Nephron (organoid): ENCODE results near the gene ZDHHC11.
"Not testable (repeated sequence)": the region's sequence is repeated elsewhere in the genome, so short reads cannot be mapped to it uniquely, and the experiment has no call there.

Experiments used
- H3K27ac Mint-ChIP-seq, 3 experiments: 2 replicates each; pipeline ENCODE4 v1.8.0; 2020; ENCODE audit warnings: mixed read lengths in 3 of 3, mild to moderate bottlenecking in 2 of 3, moderate library complexity in 1 of 3
- H3K27me3 Mint-ChIP-seq: 2 replicates; pipeline ENCODE4 v1.8.0; 2021; ENCODE audit warnings: low read depth, mild to moderate bottlenecking, moderate library complexity, mixed read lengths
- H3K36me3 Mint-ChIP-seq: 2 replicates; pipeline ENCODE4 v1.8.0; 2020; ENCODE audit warnings: low read depth, mixed read lengths
- H3K4me1 Mint-ChIP-seq: 2 replicates; pipeline ENCODE4 v1.8.0; 2020; ENCODE audit warnings: mixed read lengths
- H3K4me3 Mint-ChIP-seq, 3 experiments: 2 replicates each; pipeline ENCODE4 v1.8.0; 2020; ENCODE audit warnings: mild to moderate bottlenecking in 3 of 3, mixed read lengths in 3 of 3, moderate library complexity in 2 of 3
- H3K9me3 Mint-ChIP-seq: 2 replicates; pipeline ENCODE4 v1.8.0; 2020; ENCODE audit warnings: mixed read lengths
- TF ChIP-seq, protein P1 (sequence below), 3 experiments: fragments of 200-600 bp; sonication (generic); IDR thresholded peaks; one replicate each; pipeline ENCODE4 v1.5.0; 2021; ENCODE audit warnings: antibody characterized with exemption in 3 of 3; ENCODE audit not compliant: unreplicated experiment in 3 of 3

ZDHHC11 gene

DNA sequence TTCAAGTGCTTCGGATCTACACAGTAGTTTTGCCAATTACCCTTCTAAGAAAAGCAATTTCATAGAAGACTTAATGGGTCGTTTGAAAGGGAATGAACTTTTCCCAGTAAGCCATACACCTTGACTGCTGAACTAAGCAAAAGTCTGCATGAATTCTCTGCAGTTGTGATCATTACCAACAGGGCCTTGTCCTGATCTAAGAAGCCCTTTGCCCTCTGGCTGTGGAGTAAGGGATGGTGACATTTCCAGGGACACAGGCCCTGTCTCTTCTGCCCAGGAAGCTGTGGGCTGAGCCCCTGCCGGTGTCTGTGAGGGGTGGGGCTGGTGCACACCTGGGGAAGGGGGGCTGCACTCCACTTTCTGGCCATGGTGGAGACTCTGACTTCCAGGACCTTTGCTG is 30.5 kb downstream of the ZDHHC11 start:
- TF ChIP-seq, protein P1, sequence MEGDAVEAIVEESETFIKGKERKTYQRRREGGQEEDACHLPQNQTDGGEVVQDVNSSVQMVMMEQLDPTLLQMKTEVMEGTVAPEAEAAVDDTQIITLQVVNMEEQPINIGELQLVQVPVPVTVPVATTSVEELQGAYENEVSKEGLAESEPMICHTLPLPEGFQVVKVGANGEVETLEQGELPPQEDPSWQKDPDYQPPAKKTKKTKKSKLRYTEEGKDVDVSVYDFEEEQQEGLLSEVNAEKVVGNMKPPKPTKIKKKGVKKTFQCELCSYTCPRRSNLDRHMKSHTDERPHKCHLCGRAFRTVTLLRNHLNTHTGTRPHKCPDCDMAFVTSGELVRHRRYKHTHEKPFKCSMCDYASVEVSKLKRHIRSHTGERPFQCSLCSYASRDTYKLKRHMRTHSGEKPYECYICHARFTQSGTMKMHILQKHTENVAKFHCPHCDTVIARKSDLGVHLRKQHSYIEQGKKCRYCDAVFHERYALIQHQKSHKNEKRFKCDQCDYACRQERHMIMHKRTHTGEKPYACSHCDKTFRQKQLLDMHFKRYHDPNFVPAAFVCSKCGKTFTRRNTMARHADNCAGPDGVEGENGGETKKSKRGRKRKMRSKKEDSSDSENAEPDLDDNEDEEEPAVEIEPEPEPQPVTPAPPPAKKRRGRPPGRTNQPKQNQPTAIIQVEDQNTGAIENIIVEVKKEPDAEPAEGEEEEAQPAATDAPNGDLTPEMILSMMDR (IDR thresholded peaks at IDR 0.05; ENCODE audit: unreplicated experiment in 3 of 3): no peak
- H3K27ac Mint-ChIP-seq: no peak overlapping the region
- H3K4me3 Mint-ChIP-seq: no peak overlapping the region
- H3K36me3 Mint-ChIP-seq: peaks cover 56% of the 10 kb centered on the region
- no peaks in the 10 kb centered on the region for H3K4me1 Mint-ChIP-seq
- peaks cover 2% of the 10 kb centered on the region for H3K9me3 Mint-ChIP-seq
- H3K27me3 Mint-ChIP-seq: no peaks in the 10 kb centered on the region

DNA sequence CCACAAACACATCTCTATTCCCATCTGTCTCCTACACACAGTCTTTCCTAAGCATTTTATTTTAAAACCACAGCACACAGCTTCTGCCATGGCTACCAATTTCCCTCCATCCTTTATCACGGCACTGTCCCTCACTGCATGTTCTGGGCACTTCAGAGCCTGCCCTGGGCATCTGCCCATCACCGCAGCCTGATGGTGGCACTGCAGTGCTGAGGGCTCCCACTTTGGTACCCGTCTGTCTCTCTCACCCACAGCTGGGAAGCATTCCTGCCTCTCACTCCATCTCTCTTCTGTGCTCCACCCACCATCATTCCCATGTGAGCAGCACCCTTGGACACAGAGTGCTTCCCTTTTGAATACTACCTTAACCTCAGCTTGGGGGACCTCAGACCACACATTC is 31.7 kb downstream of the ZDHHC11 start:
- TF ChIP-seq, protein P1 (IDR thresholded peaks at IDR 0.05; ENCODE audit: unreplicated experiment in 3 of 3): no peak
- no peaks in the 10 kb centered on the region for H3K4me1 Mint-ChIP-seq
- no peaks in the 10 kb centered on the region for H3K27me3 Mint-ChIP-seq
- no peak overlapping the region for H3K27ac Mint-ChIP-seq
- H3K36me3 Mint-ChIP-seq: peaks cover 51% of the 10 kb centered on the region
- no peak overlapping the region for H3K4me3 Mint-ChIP-seq
- peaks cover 5% of the 10 kb centered on the region for H3K9me3 Mint-ChIP-seq

DNA sequence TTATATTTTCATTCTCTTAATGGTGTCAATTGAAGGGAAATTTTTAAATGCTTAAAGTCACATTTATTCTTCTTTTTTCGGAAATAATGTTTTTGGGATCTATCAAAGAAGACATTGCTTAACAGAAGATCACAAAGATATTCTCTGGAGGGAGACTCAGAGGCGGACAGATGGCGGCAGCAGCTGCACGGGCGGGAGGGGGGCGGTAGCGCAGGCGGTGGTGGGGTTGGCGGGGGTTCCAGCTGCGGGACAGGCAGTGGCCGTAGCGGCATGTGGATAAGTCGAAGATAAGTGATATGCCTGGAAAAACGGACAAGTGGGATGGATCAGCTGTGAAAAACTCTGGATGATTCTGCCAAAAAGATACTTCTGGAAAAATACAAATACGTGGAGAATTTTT is 34.6 kb downstream of the ZDHHC11 start:
- Mint-ChIP-seq H3K27ac (no peak overlapping the region), H3K9me3 (peaks cover 5% of the 10 kb centered on the region), H3K4me3 (no peak overlapping the region), H3K27me3 (no peaks in the 10 kb centered on the region), H3K36me3 (peaks cover 28% of the 10 kb centered on the region), H3K4me1 (no peaks in the 10 kb centered on the region)
- TF ChIP-seq, protein P1 (IDR thresholded peaks at IDR 0.05; ENCODE audit: unreplicated experiment in 3 of 3): no peak

- TF ChIP-seq, protein P1 (IDR thresholded peaks at IDR 0.05; ENCODE audit: unreplicated experiment in 3 of 3): no peak
- Mint-ChIP-seq H3K27ac (no peak overlapping the region), H3K4me1 (no peaks in the 10 kb centered on the region), H3K4me3 (no peak overlapping the region), H3K9me3 (peaks cover 5% of the 10 kb centered on the region), H3K27me3 (no peaks in the 10 kb centered on the region), H3K36me3 (peaks cover 27% of the 10 kb centered on the region)
Observed at GRCh38 chr5:815449-815848, 35.3 kb downstream of the ZDHHC11 start.

DNA sequence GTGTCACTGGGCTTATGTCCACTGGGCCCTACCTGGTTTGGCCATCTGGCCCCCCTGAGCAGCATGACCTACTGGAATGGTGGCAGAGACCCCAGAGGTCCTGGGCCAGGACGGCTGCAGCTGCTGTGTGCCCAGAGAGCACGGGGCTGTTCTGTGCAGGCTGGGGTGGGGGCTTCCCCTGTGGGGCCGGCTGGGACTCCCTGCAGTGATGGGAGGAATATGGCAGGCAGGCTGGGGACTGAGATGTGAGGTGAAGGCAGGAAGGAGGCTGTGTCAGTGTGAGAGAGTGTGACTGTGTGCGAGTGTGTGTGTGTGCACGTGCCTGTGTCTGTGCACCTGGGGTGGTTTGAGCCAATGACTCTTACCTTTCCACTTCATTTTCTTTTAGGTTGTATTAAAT is 37.2 kb downstream of the ZDHHC11 start:
- H3K27ac Mint-ChIP-seq, H3K9me3 Mint-ChIP-seq, H3K4me1 Mint-ChIP-seq, H3K27me3 Mint-ChIP-seq, H3K4me3 Mint-ChIP-seq: not testable (repeated sequence)
- H3K36me3 Mint-ChIP-seq: peaks cover 27% of the 10 kb centered on the region

- H3K4me1 Mint-ChIP-seq, H3K27ac Mint-ChIP-seq, H3K27me3 Mint-ChIP-seq, H3K4me3 Mint-ChIP-seq, H3K9me3 Mint-ChIP-seq: not testable (repeated sequence)
- peaks cover 13% of the 10 kb centered on the region for H3K36me3 Mint-ChIP-seq
Observed at GRCh38 chr5:811384-811783, 39.4 kb downstream of the ZDHHC11 start.

DNA sequence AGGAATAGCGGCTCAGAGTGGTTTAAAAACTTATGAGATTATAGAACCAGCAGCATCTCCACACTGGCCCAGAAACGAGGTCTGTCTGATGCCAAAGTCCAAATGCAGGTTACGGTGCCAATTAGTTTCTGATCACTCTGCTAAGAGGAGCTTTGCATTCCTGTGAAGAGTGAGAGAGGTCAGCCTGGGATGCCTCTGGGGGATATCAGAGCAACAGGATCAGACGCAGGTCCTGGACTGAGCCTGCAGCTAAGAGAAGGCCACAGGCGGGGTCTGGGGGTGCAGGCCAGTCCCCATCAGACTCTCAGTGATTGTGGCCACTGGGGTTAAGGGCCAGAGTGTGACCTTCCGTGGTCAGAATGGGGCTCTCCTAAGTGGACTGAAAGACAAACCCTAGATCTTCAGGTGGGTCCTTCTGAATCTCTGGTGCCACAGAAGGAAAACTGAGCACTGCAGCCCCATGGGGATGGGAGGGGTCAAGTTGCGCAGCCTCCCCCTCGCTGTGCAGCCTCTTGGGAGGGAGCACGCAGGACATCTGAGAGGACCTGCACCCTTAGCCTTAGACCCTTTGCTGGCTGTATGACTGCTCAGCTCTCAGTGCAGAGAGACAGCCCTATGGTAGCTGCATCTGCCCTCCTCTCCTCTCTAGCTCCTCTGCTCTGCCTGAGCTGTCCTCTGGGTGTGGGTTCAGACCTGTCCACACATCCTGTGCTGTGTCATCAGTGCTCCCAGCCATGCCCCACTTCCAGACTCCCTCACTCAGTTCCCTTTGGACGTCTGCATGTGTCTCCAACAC is 42.9 kb downstream of the ZDHHC11 start:
- H3K4me3 Mint-ChIP-seq, H3K27me3 Mint-ChIP-seq, H3K27ac Mint-ChIP-seq, H3K4me1 Mint-ChIP-seq: not testable (repeated sequence)
- peaks cover 18% of the 10 kb centered on the region for H3K9me3 Mint-ChIP-seq
- peaks cover 12% of the 10 kb centered on the region for H3K36me3 Mint-ChIP-seq
